HG03571 (cell line): ENCODE measurements around the gene ACOX1.

Experiments
- ATAC-seq: cut with Tn5 transposase; IDR thresholded peaks from one replicate; pipeline ENCODE4 v1.9.1; 2021; ENCODE audit not compliant: unreplicated experiment

The ACOX1 gene

DNA sequence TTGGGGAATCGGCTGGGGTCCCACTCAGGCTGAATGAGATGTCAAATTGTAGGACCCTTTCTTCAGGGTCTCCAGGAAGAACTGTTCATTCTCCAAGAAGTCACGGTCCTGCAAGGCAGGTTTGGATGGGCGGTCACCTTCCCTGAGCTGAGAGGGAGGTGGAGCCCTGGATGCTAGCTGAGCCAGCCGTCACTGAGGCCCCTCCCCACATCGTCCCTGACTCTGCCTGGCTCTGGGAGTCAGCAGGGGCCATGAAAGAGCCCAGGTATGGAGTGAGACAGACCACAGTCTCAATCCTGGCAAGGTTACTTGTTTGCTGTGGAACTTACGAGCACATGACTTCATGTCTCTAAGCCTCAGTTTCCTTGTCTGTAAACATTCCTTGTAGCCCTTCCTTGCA, 68.3 kb downstream of the ACOX1 start:
- no peak for ATAC-seq

DNA sequence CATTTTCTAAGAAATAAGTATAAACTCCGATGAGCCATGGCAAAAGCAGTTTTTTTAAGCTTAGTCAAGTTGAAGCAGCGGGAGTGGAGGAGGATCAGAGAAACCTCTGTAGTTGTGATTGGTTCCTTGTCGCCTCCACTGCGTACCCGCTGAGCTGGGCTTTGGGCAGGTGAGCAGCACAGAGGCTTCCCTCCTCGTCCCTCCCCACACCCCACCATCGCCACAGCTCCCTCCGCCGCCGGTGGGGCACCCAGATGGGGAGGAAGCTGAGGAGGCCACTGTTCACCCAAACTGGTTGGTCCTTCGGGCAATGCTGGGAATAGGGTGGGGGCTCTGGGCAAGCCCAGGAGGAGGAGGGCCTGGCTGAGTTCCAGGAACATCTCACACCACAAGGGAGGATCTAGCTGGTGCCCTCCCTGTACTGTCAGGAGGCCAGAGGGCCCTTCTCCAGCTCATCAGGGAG, 69.1 kb downstream of the ACOX1 start:
- no peak for ATAC-seq

DNA sequence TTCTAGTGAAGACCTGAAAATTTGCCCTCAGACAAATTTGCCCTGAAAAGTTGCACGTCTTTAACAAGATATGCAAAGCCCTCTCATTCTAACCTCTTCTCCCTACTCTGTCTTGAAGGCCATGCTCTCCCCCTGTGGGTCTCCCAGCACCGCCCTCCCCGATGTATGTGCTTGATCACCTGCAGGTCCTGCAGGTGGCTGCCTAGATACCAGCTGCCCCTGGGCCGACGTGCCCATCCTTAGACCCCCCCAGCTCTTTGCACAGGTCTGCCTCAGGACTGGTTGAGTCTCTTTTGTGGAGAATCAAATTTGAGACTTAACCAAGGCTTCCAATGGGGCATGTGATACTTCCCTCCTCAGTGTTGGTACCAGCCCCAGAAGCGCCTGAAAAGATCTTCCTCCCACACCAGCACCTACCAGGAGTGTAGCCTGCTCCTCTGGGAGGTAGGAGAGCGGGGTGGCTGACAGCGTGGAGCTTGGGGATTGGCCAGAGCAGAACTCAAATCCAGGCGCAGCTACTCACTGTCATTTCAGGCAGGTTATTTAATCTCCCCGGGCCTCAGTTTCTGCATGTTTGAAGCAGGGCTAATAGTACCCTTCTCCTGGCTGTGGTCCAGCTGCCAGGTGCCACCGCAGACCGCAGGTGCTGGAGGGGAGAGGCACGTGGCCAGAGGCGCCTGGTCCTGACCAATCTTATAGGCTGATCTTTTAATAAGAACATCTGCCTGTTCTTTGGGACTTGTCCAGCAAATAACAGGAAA, 69.7 kb downstream of the ACOX1 start:
- ATAC-seq: no peak

DNA sequence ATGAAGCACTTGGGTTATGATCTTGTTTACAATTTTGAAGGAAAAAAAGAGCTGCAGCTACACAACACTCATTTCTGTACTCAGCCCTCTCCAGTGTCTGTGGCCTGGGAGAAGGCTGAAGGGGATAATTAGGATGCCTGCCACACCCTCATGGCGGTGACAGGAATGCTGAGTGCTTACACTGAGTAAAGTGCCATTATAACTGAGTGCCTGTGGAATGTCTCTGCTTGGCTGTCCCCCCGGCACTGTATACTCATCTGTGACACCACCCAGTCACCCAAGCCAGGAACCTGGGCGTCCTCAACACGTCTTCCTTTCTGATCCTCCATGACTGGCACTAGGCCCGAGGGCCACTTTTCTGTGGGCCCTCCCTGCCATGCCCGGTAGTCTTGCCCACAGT, 70.8 kb downstream of the ACOX1 start:
- ATAC-seq: no peak

DNA sequence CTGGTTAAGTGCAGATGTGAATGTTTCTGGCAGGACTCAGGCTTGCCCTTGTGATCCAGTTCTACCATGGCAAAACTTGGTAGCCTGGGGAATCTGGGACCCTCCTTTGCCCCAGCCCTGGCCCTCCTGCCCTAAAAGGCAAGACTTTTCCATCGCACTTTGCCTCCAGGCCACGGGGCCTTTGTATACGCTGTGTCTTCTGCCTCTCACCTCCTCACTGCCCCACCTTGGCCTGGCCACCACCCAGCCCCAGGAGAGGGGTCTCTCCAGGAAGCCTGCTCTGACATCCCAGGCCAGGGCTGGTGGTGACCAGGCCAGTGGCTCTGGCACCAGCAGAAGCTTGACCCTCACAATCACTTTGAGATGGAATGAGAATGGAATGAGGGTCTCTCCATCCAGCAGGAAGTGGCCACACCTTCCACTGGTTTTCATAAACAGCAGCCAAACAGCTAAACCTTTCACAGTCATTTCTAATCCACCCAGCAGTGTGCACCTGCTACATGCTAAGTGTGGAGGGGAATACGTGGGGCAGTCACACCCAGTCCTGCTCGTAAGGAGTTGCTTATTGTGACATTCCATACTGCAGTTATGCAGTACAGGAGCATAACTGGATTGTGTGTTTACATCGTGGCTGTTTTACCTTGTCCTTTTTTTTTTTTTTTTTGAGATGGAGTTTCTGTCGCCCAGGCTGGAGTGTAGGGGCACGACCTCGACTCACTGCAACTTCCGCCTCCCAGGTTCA, 72.7 kb downstream of the ACOX1 start:
- ATAC-seq: no peak

DNA sequence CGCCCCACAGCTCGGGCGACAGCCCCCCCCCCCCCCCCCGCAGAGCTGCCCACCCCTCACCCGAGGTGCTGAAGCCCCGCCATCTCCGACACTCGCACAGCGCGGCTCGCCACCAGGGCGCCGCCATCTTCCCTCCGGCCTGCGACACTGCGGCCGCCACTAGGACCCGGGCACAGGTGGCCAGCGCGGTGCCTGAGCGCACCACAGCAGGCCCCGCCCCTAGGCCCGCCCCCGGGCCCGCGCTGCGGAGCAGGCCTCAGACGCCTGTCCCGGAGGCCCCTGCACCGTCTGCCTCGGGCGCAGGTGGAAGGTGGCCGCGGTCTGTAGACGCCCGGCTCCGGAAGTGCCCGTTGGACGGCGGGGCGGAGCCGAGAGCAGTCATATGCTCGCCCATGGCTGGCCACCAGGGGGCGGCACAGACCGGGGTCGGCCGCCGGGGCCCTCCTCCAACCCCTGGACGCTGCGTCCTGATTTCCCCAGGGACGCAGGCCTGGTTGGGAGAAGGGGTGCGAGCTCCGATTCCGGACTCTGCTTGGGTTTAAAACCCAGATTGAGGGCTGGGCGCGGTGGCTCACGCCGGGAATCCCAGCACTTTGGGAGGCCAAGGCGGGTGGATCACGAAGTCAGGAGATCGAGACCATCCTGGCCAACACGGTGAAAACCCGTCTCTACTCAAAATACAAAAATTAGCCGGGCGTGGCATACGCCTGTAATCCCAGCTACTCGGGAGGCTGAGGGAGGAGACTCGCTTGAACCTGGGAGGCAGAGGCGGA, 74.0 kb downstream of the ACOX1 start, which contains the start of gene MRPL38:
Gene MRPL38, minus strand, starts transcription at position 136 of the 773 bp plus-strand sequence. Its CDS starts 9 bp downstream, at position 127.
- peak; percentile 88 for ATAC-seq

DNA sequence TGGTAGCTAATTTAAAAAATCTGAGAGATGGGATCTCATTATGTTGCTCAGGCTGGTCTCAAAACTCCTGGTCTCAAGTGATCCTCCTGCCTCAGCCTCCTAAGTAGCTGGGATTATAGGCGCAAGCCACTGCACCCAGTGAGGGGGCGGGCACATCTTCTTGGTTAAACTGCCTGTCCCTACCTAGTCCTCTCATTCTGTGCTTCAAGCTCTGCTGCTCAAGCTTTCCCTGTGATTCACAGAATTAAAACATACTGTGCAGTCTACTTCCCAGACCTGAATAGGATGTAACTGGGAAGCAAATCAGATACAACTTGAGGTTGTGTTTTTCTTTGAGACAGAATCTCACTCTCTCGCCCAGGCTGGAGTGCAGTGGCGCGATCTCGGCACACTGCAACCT, 76.6 kb downstream of the ACOX1 start:
- ATAC-seq: no peak

DNA sequence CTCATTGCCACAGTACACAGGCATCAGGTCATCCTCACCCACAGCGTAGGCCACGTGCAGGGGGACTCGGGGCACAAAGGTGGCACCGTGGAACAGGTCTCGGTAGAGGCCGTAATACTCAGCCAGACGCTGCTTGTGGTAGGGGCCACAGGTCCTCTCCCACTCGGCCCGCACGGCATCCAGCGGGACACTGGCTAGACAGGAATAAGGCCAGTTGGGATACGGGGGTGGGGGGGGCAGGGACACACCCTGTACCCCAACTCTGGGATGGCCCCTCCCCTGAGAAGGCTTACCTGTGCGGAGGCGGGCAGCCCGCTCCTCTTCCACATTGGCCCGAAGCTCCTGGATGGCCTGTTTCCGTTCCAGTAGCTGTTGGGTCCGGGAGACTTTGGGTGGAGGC, 77.2 kb downstream of the ACOX1 start:
- no peak for ATAC-seq

DNA sequence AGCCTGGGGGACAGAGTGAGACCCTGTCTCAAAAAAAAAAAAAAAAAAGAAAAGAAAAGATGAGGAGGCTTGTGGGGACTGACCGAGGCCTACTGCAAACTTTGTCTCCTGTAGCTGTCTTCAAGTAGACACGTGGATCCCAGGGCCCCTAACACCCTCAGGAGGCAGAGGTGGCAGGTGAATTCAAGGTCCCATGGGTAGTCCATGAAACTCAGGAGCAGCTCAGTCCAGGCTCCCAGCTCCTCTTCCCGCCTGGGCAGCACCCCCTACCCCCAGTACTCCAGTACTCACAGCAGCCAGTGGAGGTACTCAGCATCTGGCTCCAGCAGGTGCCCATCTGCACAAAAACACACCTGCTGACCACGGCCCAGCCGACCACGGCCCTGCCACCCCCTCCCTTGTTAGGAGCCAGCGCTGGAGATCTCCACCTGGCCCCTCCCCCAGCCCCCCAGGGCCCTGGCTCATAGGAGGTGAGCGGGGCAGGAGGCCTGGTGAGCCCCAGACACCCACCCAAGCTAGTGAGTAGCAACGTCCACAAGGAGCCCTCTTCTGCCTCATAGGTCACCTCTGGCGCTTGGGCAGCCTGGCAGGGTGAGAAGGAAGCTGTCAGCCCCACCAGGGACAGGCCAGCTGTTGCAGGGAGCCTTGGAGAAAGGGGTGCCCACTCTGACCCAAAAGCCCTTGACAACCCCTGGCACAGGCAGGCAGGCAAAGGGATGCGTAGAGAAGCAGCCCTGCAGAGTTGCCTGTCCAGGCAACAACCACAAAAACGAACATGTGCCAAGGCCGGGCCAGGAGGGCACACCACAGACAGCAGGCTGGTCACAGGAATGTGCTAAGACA, 78.1 kb downstream of the ACOX1 start:
- no peak for ATAC-seq

DNA sequence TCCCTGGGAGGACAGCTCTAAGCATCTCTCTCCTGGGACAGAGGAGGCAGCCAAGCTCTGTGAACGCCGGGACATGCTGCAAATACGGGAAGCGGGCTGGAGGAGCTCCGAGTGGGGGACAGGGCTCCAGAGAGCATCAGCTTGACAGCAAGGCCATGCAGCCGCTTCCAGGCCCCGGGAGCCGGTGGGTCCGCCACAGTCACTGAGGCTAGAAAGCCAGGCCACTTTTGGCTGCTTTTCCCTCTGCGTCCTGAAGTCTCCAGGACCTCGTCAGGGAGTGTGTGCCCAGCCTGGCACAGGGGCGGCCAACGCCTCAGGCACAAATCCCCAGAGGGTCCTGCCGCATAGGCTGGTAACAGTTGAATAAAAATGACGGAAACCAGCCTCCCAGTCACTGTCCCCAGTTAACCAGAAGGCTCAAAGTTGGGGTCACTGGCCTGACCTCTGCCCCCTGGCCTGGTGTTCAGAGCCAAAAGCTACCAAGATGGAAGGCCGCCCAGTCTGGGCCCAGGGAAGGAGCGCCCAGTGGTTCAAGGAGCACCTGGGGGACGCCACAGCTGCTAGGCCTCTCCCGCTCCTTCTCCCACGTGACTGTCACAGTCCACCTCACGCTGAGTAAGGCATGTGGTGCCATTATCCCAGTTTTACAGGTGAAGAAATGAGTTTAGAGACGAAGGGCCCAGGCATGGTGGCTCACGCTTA, 79.0 kb downstream of the ACOX1 start:
- no peak for ATAC-seq

DNA sequence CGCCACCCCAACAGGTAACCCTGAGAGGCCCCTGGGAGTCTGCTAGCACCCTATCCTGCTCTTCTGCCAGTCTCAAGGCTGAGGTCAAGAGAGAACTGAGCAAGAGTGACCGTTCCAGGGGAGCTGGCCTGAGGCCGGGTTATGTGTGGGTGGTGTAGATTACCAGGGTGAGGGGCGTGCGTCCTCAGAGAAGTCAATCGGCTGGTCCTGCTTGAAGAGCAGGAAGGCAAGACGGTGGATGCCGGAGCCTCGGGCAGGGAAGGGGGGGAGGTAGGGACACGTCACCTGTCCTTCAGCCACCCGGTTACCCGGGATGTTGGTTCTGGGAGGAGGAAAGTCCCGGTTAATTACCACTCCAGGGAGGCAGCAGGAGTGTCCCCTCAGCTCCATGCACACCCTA, 79.6 kb downstream of the ACOX1 start:
- no peak for ATAC-seq

DNA sequence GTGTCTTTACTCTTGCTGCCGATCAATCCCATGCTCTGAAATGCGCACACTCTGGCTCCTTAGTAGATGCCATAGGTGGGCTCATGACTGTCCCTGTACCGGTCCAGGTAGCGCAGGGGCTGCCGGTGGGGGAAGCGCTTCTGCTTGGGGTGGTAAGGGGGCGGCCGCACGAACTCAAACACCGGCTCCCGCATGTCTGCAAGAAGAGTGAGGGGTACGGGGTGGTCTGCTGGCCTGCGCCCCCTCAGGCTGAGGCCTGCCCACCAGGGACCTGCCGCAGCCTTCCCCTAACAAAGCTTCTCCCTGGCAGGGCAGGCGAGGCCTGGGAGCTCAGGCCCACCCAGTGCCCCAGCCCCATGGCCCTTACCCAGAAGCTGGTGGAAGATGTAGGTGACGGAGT, 80.2 kb downstream of the ACOX1 start:
- no peak for ATAC-seq

DNA sequence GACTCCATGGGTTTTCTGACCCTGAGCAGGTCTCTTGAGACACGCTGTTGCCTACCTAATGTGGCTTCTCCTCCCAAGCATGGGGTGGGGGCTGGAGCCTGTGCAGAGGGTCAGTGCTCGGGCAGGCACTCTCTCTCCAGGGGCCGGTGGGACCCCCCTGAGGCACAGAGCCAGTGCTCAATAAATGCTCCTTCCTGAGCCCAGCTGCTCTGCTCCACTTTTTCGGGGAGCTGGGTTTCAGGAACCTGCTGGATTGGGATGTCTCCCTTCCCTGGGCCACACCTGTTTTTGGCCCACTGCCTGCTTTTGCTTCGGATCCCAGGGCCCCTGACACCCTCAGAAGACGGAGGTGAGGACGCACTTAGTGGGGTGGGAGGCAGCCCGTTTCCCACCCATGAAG, 80.9 kb downstream of the ACOX1 start:
- no peak for ATAC-seq

DNA sequence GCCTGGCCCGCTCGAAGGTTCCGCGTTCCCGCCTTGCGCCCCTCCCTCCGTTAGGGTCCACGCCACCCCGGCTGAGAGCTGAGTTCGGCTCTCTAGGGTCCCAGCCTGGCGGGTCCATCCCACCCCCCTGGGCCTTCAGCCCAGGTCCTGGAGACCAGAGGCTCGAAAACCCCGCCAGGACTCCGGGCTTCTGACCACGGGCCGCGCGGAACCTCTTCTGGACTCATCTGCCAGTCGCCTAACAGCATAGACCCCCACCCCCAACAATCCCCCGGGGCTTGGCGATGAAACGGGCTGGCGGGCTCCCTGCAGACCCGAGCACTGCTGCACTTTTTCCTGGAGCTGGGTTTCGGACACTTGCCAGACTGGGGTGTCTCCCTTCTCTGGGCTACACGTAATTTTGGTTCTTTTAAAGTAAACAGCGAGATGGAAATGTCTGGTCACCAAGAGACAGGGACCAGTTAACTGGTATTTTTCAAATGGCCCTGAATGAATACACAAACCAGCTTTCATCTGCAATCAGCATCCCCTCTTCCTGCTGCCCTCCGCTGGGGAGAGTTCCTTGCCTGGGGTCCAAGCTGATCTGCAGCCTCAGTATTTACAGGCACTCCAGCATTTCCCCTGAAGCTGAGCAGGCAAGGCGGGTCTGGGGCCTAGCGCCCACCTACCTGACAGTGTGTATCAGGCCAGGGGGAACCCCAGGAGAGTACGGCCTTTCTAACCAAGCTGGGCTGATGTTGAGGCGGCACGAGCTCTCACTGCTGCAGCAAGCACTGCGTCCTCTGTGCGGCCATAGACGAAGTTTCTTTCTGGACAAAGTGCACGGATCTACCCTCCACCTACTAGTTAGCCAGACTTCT, 81.6 kb downstream of the ACOX1 start:
- ATAC-seq: no peak

DNA sequence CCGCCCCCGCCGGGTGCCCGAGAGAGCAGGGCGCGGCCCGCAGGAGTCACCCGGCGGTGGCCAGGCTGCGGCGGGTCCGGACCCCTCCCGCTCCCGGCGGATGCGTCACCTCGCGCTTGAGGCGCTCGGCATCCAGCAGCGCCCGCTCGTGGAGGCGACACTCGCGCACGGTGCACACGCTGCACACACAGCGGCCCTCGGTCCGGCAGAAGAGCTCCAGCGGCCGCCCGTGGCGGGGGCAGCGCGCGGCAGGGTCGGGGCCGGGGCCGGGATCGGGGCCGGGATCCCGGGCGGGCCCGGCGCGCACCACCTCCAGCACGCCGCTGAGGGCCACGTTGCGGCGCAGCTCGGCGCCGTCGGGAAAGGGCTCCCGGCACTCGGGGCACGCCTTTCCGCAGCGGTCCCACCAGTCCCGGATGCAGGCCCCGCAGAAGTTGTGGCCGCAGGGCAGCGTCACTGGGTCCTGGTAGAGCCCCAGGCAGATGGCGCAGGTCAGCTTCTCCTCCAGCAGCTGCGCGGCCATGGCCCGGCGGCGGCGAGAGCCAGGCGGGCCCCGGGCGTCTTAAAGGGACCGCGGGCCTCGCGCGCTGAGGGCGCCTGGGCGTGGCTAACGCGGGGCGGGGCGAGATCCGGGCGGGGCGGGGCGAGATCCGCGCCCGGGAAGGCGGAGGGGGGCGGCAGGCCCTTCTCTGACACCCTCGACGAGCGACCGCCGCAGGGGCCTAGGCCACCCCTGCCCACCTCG, 82.4 kb downstream of the ACOX1 start, which contains the start of gene TRIM65:
Gene TRIM65, minus strand, starts transcription at position 537 of the 745 bp plus-strand sequence. Its CDS starts 14 bp downstream, at position 523.
- ATAC-seq: peak; percentile 47

DNA sequence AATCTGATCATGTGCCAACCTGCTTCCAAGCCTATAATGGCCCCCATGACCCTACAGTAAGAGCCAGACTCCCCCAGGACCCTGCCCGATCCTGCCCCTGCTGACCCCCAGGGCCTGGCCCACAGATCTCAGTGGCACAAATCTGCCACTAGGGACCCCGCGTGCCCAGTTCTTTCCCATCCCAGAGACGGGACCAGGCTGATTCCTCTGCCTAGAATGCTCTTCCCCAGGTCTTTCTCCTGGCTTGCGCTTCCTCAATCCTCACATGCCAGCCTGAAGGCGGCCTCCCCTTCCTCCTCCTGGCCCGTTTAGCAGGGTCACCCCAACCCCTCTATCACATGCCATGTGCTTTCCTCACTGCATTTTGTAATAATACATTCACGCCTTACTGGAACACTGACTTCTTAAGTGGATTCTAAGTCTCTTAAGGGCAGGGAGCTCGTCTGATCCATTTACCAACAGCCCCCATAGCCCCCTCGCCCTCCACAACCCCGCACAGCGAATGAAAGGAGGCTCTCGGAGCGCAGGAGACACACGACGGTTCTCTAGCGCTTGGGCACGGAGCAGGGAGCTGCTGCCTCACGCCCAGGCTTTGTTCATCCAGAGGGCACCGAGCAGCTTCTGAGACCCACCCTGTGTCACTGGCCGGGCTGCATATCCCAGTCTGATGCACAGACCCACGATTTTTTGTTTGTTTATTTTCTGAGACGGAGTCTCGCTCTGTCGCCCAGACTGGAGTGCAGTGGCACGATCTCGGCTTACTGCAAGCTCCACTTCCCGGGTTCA, 83.4 kb downstream of the ACOX1 start:
- no peak for ATAC-seq

DNA sequence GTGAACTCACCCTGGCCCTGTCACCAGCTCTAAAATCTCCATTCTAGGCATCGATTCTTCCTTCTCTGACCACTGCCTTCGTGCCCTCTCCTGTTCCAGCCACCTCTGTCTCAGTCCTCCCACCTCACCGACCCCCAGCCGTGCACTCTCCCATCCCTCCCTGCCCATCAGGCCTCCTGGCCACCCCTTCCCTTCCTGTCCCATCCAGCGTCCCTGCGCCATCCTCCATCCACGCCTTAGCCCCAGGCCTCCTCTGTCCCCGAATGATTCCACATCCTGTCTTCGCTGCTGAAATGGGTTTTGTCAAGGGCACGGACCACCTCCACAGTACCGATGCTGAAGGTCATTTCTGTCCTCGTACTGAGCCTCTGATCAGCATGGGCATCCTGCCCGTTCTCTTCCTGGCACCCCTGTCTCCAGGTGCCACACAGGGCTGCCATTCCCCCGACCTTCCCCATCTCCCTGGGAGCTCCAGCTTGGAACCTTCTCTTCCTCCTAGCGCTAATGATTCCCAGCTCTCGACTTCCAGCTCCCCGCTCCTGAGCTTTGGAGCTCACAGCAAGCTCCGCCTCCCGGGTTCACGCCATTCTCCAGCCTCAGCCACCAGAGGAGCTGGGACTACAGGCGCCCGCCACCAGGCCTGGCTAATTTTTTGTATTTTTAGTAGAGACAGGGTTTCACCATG, 84.8 kb downstream of the ACOX1 start:
- no peak for ATAC-seq
